HUES48 (cell line): Measurements from ENCODE around the gene LRP5.

Source experiments
- H3K27ac ChIP-seq: one replicate; pipeline ENCODE4 v1.7.0; 2013; ENCODE audit warnings: low read depth, low read length, inconsistent platforms
- H3K27me3 ChIP-seq: 2 replicates; pipeline ENCODE4 v1.6.1; 2013; ENCODE audit warnings: mild to moderate bottlenecking, low read length; ENCODE audit not compliant: control insufficient read depth, insufficient read depth
- H3K36me3 ChIP-seq: 2 replicates; pipeline ENCODE4 v1.6.1; 2013; ENCODE audit warnings: low read length; ENCODE audit not compliant: control insufficient read depth, insufficient read depth
- H3K4me1 ChIP-seq: 2 replicates; pipeline ENCODE4 v1.6.1; 2013; ENCODE audit warnings: mild to moderate bottlenecking, low read length; ENCODE audit not compliant: control insufficient read depth, insufficient read depth
- H3K4me3 ChIP-seq: 2 replicates; pipeline ENCODE4 v1.5.1; 2013; ENCODE audit warnings: mild to moderate bottlenecking, low read depth, low read length
- H3K9ac ChIP-seq: 2 replicates; pipeline ENCODE4 v1.6.1; 2013; ENCODE audit warnings: mild to moderate bottlenecking, low read depth, low read length, moderate library complexity
- H3K9me3 ChIP-seq: 2 replicates; pipeline ENCODE4 v1.6.1; 2013; ENCODE audit warnings: low read length; ENCODE audit not compliant: control insufficient read depth, insufficient read depth

Gene LRP5

GRCh38 chr11:68488623-68489022, 176.2 kb downstream of the LRP5 start:
- Histone ChIP-seq H3K9me3 (no peaks in the 10 kb centered on the region), H3K4me1 (peaks cover 15% of the 10 kb centered on the region), H3K9ac (no peak overlapping the region), H3K27ac (no peak overlapping the region), H3K4me3 (no peak overlapping the region), H3K36me3 (no peaks in the 10 kb centered on the region), H3K27me3 (no peaks in the 10 kb centered on the region)

GRCh38 chr11:68495220-68495729, 182.9 kb downstream of the LRP5 start:
- Histone ChIP-seq H3K27me3 (no peaks in the 10 kb centered on the region), H3K9me3 (no peaks in the 10 kb centered on the region), H3K27ac (no peak overlapping the region), H3K36me3 (no peaks in the 10 kb centered on the region), H3K9ac (no peak overlapping the region), H3K4me3 (no peak overlapping the region), H3K4me1 (peaks cover 26% of the 10 kb centered on the region)

- H3K9me3 ChIP-seq = no peaks in the 10 kb centered on the region
- no peak overlapping the region for H3K27ac ChIP-seq
- H3K36me3 ChIP-seq = no peaks in the 10 kb centered on the region
- H3K9ac ChIP-seq = no peak overlapping the region
- H3K4me3 ChIP-seq = no peak overlapping the region
- no peaks in the 10 kb centered on the region for H3K27me3 ChIP-seq
- peaks cover 21% of the 10 kb centered on the region for H3K4me1 ChIP-seq
Measured at GRCh38 chr11:68495872-68496271, 183.5 kb downstream of the LRP5 start.

GRCh38 chr11:68497761-68498160, 185.4 kb downstream of the LRP5 start:
- Histone ChIP-seq H3K4me1 (peaks cover 21% of the 10 kb centered on the region), H3K9ac (no peak overlapping the region), H3K9me3 (no peaks in the 10 kb centered on the region), H3K27ac (no peak overlapping the region), H3K36me3 (no peaks in the 10 kb centered on the region), H3K27me3 (no peaks in the 10 kb centered on the region), H3K4me3 (no peak overlapping the region)

DNA sequence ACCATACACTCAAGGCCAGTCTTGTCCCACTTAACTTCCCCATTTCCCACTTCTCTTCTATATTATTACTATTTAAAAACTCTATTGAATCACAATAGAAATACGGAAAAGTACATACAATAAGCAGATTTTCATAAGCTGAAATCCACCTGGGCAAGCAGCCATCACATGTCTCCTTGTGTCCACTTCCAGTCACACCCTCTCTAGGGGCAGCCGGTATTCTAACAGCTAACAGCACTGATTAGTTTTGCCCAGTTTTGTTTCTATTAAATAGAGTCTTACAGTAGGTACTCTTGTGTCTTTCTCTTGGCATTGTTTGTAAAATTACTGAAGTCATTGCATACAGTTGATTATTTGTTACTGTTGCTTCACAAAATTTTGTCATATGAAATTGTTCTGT, 185.9 kb downstream of the LRP5 start:
- peaks cover 23% of the 10 kb centered on the region for H3K4me1 ChIP-seq
- no peak overlapping the region for H3K27ac ChIP-seq
- H3K9me3 ChIP-seq = no peaks in the 10 kb centered on the region
- H3K4me3 ChIP-seq = no peak overlapping the region
- H3K36me3 ChIP-seq = no peaks in the 10 kb centered on the region
- no peak overlapping the region for H3K9ac ChIP-seq
- no peaks in the 10 kb centered on the region for H3K27me3 ChIP-seq
